ENCODE measurements around the gene SLC30A3. TPM values are rescaled to one million over a fixed set of nuclear protein-coding genes. Genes with fewer than 3 reads are reported as not detected.

The SLC30A3 gene
- total and polyA plus RNA-seq, 2 donors (not counting 1 experiment from before 2014, with no cell fraction given) = under 0.01 to 0.12 TPM

DNA sequence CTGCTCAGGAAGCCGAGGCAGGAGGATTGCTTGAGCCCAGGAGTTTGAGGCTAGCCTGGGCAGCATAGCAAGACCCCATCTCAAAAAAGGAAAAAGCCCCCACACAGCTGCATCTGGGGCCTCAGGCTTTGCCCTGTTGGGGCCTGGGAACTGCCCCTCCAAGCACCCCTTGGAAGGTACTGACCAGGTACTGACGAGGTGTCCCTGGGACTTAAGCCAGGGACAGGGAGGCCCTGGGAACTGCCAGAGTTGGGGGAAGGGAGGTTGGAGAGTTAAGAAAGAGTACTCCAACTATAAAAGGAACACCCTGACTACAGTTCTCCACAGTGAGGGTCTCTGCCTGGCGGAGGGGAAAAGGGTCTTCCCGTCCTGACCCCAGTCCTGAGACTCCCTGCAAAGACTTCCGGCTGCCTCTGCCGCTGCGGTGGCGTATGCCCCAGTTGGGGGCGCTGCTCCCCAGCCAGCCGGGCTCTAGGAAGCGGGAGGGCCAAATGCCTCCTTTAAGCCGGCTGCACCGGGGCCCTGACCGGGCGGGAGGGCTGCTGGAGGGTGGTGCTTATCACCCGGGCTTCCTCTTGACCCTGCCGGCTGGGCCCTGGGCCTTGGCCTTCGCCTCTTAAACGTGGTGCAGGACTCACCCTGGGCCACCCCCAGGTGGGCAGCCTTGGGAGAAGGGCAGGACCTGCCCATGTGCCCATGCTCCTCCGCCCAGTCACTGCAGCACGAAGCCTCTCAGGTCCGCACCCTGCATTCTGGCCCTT lies 12.8 kb downstream of the SLC30A3 start:
- Histone ChIP-seq H3K79me2 (ENCODE audit: control insufficient read depth, insufficient read depth, low read length) (no peaks in the 10 kb centered on the region), H2AFZ (ENCODE audit: low read length) (peak overlapping the region; percentile 8), H3K27ac (ENCODE audit: insufficient read depth, low read length) (no peak overlapping the region), H3K4me1 (ENCODE audit: control insufficient read depth, extremely low read depth, insufficient read depth, low read length) (peaks cover 4% of the 10 kb centered on the region), H3K27me3 (ENCODE audit: control insufficient read depth, insufficient read depth, low read length) (no peaks in the 10 kb centered on the region), H4K20me1 (ENCODE audit: control insufficient read depth, extremely low read depth, insufficient read depth, low read length) (no peaks in the 10 kb centered on the region), H3K36me3 (ENCODE audit: control insufficient read depth, insufficient read depth, low read length) (no peaks in the 10 kb centered on the region), H3K9me3 (ENCODE audit: control insufficient read depth, insufficient read depth, low read depth, low read length) (no peaks in the 10 kb centered on the region), H3K4me3 (replicated peaks in 1 of 4; ENCODE audit: control extremely low read depth in 1 of 4, insufficient read depth in 1 of 4, low read depth in 3 of 4, low read length in 4 of 4) (no peak overlapping the region), H3K4me2 (ENCODE audit: extremely low read depth, insufficient read depth, low read length) (no peak overlapping the region), H3K9ac (ENCODE audit: insufficient read depth, low read length) (no peak overlapping the region)
- peak; percentile 20 to 47 for DNase-seq (ENCODE audit: low read depth in 2 of 2)
- TF ChIP-seq, protein P1, sequence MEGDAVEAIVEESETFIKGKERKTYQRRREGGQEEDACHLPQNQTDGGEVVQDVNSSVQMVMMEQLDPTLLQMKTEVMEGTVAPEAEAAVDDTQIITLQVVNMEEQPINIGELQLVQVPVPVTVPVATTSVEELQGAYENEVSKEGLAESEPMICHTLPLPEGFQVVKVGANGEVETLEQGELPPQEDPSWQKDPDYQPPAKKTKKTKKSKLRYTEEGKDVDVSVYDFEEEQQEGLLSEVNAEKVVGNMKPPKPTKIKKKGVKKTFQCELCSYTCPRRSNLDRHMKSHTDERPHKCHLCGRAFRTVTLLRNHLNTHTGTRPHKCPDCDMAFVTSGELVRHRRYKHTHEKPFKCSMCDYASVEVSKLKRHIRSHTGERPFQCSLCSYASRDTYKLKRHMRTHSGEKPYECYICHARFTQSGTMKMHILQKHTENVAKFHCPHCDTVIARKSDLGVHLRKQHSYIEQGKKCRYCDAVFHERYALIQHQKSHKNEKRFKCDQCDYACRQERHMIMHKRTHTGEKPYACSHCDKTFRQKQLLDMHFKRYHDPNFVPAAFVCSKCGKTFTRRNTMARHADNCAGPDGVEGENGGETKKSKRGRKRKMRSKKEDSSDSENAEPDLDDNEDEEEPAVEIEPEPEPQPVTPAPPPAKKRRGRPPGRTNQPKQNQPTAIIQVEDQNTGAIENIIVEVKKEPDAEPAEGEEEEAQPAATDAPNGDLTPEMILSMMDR (conservative IDR thresholded peaks at IDR 0.05 in 1 of 2, IDR thresholded peaks at IDR 0.05 in 1 of 2; ENCODE audit: low read depth in 1 of 2, low read length in 2 of 2) = peak; percentile 69 to 77
- no peak for TF ChIP-seq EZH2 (IDR thresholded peaks at IDR 0.05; ENCODE audit: low read length, missing control alignments)

DNA sequence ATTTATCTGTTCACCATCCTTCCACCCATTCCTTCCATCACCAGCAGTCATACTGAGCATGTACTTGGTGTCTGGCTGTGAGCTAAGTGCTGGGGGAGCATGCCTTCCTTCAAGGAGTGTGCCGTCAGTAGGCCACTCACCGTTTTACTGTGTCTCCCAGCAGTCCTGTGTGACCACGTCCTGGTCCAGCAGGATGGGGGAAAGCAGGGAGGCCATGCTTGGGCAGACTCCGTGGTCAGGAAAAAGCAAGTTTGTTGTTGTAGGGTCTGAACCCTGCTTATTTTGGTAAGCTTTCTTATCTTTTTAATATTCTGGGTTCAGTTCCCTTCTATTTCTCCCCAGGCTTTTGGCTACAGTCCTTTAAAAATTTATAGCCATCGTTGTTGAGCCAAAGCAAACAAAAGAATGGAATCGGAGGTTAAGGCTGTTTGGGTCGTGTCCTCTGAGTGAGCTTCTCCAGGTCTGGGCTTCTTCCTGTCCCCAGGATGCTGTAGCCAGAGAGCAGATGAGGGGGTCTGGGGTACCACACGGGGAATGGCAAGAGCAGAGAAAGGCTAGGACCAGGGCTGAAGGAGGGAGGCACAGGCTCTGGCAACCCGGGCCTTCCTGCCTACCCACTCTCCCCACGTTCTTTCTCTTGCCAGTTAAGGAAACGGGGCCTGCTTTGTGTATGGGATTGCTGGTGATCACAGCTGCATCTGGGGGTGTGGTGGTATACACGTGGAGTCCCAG lies 13.5 kb downstream of the SLC30A3 start:
- Histone ChIP-seq H3K4me2 (ENCODE audit: extremely low read depth, insufficient read depth, low read length) (no peak overlapping the region), H3K79me2 (ENCODE audit: control insufficient read depth, insufficient read depth, low read length) (no peaks in the 10 kb centered on the region), H4K20me1 (ENCODE audit: control insufficient read depth, extremely low read depth, insufficient read depth, low read length) (no peaks in the 10 kb centered on the region), H3K36me3 (ENCODE audit: control insufficient read depth, insufficient read depth, low read length) (peaks cover 2% of the 10 kb centered on the region), H3K9ac (ENCODE audit: insufficient read depth, low read length) (no peak overlapping the region), H3K9me3 (ENCODE audit: control insufficient read depth, insufficient read depth, low read depth, low read length) (no peaks in the 10 kb centered on the region), H3K27ac (ENCODE audit: insufficient read depth, low read length) (no peak overlapping the region), H3K27me3 (ENCODE audit: control insufficient read depth, insufficient read depth, low read length) (no peaks in the 10 kb centered on the region), H3K4me1 (ENCODE audit: control insufficient read depth, extremely low read depth, insufficient read depth, low read length) (no peaks in the 10 kb centered on the region), H2AFZ (ENCODE audit: low read length) (no peak overlapping the region), H3K4me3 (replicated peaks in 1 of 4; ENCODE audit: control extremely low read depth in 1 of 4, insufficient read depth in 1 of 4, low read depth in 3 of 4, low read length in 4 of 4) (no peak overlapping the region)
- DNase-seq (ENCODE audit: low read depth in 2 of 2) = peak in 1 of 2 donors; percentile 36
- TF ChIP-seq EZH2 (IDR thresholded peaks at IDR 0.05; ENCODE audit: low read length, missing control alignments) = no peak
- TF ChIP-seq, protein P1 (conservative IDR thresholded peaks at IDR 0.05 in 1 of 2, IDR thresholded peaks at IDR 0.05 in 1 of 2; ENCODE audit: low read depth in 1 of 2, low read length in 2 of 2) = no peak

DNA sequence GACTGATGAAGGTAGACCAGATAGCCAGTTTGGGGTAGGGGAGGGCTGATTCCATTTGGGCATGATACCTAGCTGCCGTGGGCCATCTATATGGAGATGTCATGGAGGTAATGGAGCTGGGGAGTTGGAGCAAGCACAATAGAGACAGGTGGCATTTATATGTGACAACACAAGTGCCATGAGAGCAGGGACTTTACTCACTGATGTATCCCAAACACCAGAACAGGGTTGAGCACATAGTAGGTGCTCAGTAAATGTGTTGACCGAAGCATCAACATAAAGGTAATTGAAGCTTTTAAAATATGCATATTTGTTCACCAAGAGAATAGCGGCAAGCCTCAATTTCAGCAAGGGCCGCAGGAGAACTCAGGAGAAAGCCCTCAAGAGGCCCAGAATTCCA lies 15.0 kb downstream of the SLC30A3 start:
- Histone ChIP-seq H4K20me1 (ENCODE audit: control insufficient read depth, extremely low read depth, insufficient read depth, low read length) (no peaks in the 10 kb centered on the region), H3K4me1 (ENCODE audit: control insufficient read depth, extremely low read depth, insufficient read depth, low read length) (no peaks in the 10 kb centered on the region)
- no peak for DNase-seq (ENCODE audit: low read depth in 2 of 2)

More for the DNA sequence above, 15.0 kb downstream of the SLC30A3 start:
- no peak overlapping the region for H2AFZ ChIP-seq (ENCODE audit: low read length)
- no peaks in the 10 kb centered on the region for H3K9me3 ChIP-seq (ENCODE audit: control insufficient read depth, insufficient read depth, low read depth, low read length)
- H3K27me3 ChIP-seq (ENCODE audit: control insufficient read depth, insufficient read depth, low read length) = no peaks in the 10 kb centered on the region
- H3K4me2 ChIP-seq (ENCODE audit: extremely low read depth, insufficient read depth, low read length) = no peak overlapping the region
- H3K27ac ChIP-seq (ENCODE audit: insufficient read depth, low read length) = no peak overlapping the region
- H3K9ac ChIP-seq (ENCODE audit: insufficient read depth, low read length) = no peak overlapping the region
- no peak for TF ChIP-seq EZH2 (IDR thresholded peaks at IDR 0.05; ENCODE audit: low read length, missing control alignments)
- TF ChIP-seq, protein P1 (conservative IDR thresholded peaks at IDR 0.05 in 1 of 2, IDR thresholded peaks at IDR 0.05 in 1 of 2; ENCODE audit: low read depth in 1 of 2, low read length in 2 of 2) = no peak
- peaks cover 9% of the 10 kb centered on the region for H3K36me3 ChIP-seq (ENCODE audit: control insufficient read depth, insufficient read depth, low read length)
- no peak overlapping the region for H3K4me3 ChIP-seq (replicated peaks in 1 of 4; ENCODE audit: control extremely low read depth in 1 of 4, insufficient read depth in 1 of 4, low read depth in 3 of 4, low read length in 4 of 4)
- no peaks in the 10 kb centered on the region for H3K79me2 ChIP-seq (ENCODE audit: control insufficient read depth, insufficient read depth, low read length)

Data from fibroblast of lung (primary cell).